H1 (cell line): ENCODE data around the gene IDH3A. TPM values are rescaled to one million over a fixed set of nuclear protein-coding genes. Genes with fewer than 3 reads are reported as not detected.

Experiments used
- polyA plus RNA-seq, 7 experiments: library from polyadenylated mRNA; depleted of rRNA in 3 of 7; stranded (reverse) in 5 of 7; unstranded in 2 of 7; fragments of >200 nt in 5 of 7; fragments of 200-250 nt in 2 of 7; gene quantifications; 1 replicate in 5 of 7; 2 replicates in 1 of 7; 4 replicates in 1 of 7; pipeline versions ENCODE4 v1.2.1 to v1.2.3, GENCODE V29; 2011 to 2013; ENCODE audit warnings: missing spikeins in 2 of 7, mixed read lengths in 2 of 7
- total RNA-seq: library from RNA; stranded (reverse); fragmentation: NEBNext Ultra II Directional; extraction: Animal tissue kit (Norgen Biotek cat#: 25700); gene quantifications from 2 replicates; pipeline ENCODE4 v1.2.1, GENCODE V29; 2021
- TF ChIP-seq, protein P1 (sequence below): fragments of 300-600 bp; sonication (generic); IDR thresholded peaks from 2 replicates; pipeline ENCODE4 v1.7.1; 2012; ENCODE audit warnings: low read length, moderate library complexity, mild to moderate bottlenecking, inconsistent platforms; ENCODE audit not compliant: insufficient replicate concordance

Gene IDH3A
- total and polyA plus RNA-seq, 2 of the 8 experiments (the other 6 are each of a cell fraction or from before 2014, with no cell fraction given) = 23.4 to 36.8 TPM

- TF ChIP-seq, protein P1, sequence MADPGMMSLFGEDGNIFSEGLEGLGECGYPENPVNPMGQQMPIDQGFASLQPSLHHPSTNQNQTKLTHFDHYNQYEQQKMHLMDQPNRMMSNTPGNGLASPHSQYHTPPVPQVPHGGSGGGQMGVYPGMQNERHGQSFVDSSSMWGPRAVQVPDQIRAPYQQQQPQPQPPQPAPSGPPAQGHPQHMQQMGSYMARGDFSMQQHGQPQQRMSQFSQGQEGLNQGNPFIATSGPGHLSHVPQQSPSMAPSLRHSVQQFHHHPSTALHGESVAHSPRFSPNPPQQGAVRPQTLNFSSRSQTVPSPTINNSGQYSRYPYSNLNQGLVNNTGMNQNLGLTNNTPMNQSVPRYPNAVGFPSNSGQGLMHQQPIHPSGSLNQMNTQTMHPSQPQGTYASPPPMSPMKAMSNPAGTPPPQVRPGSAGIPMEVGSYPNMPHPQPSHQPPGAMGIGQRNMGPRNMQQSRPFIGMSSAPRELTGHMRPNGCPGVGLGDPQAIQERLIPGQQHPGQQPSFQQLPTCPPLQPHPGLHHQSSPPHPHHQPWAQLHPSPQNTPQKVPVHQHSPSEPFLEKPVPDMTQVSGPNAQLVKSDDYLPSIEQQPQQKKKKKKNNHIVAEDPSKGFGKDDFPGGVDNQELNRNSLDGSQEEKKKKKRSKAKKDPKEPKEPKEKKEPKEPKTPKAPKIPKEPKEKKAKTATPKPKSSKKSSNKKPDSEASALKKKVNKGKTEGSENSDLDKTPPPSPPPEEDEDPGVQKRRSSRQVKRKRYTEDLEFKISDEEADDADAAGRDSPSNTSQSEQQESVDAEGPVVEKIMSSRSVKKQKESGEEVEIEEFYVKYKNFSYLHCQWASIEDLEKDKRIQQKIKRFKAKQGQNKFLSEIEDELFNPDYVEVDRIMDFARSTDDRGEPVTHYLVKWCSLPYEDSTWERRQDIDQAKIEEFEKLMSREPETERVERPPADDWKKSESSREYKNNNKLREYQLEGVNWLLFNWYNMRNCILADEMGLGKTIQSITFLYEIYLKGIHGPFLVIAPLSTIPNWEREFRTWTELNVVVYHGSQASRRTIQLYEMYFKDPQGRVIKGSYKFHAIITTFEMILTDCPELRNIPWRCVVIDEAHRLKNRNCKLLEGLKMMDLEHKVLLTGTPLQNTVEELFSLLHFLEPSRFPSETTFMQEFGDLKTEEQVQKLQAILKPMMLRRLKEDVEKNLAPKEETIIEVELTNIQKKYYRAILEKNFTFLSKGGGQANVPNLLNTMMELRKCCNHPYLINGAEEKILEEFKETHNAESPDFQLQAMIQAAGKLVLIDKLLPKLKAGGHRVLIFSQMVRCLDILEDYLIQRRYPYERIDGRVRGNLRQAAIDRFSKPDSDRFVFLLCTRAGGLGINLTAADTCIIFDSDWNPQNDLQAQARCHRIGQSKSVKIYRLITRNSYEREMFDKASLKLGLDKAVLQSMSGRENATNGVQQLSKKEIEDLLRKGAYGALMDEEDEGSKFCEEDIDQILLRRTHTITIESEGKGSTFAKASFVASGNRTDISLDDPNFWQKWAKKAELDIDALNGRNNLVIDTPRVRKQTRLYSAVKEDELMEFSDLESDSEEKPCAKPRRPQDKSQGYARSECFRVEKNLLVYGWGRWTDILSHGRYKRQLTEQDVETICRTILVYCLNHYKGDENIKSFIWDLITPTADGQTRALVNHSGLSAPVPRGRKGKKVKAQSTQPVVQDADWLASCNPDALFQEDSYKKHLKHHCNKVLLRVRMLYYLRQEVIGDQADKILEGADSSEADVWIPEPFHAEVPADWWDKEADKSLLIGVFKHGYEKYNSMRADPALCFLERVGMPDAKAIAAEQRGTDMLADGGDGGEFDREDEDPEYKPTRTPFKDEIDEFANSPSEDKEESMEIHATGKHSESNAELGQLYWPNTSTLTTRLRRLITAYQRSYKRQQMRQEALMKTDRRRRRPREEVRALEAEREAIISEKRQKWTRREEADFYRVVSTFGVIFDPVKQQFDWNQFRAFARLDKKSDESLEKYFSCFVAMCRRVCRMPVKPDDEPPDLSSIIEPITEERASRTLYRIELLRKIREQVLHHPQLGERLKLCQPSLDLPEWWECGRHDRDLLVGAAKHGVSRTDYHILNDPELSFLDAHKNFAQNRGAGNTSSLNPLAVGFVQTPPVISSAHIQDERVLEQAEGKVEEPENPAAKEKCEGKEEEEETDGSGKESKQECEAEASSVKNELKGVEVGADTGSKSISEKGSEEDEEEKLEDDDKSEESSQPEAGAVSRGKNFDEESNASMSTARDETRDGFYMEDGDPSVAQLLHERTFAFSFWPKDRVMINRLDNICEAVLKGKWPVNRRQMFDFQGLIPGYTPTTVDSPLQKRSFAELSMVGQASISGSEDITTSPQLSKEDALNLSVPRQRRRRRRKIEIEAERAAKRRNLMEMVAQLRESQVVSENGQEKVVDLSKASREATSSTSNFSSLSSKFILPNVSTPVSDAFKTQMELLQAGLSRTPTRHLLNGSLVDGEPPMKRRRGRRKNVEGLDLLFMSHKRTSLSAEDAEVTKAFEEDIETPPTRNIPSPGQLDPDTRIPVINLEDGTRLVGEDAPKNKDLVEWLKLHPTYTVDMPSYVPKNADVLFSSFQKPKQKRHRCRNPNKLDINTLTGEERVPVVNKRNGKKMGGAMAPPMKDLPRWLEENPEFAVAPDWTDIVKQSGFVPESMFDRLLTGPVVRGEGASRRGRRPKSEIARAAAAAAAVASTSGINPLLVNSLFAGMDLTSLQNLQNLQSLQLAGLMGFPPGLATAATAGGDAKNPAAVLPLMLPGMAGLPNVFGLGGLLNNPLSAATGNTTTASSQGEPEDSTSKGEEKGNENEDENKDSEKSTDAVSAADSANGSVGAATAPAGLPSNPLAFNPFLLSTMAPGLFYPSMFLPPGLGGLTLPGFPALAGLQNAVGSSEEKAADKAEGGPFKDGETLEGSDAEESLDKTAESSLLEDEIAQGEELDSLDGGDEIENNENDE = no peak
Measured at GRCh38 chr15:78149068-78149804, at the start of gene IDH3A (continued).
